ENCODE results near the gene FHIP1A.
A peak's percentile ranks its signal among the peaks of the same experiment; 100 is the strongest.

Gene FHIP1A

GRCh38 chr4:151408630-151409469 lies at the start of gene FHIP1A:
FHIP1A (plus strand) TSS chr4:151409176; CDS start chr4:151566260, 157,084 bp downstream.
- DNase-seq (ENCODE audit: low read depth): peak; percentile 46
- in situ Hi-C loops (cut with HindIII; ENCODE audit: low sequenced_read_pairs): no loop called here
- peak within 1 kb of the TSS; percentile 59 for H3K4me3 ChIP-seq (ENCODE audit: low read depth, low read length)
- TF ChIP-seq CTCF (IDR thresholded peaks at IDR 0.05; ENCODE audit: low read depth, low read length, missing control alignments): no peak

- no peak overlapping the region for H3K4me3 ChIP-seq (ENCODE audit: low read depth, low read length)
- no peak for DNase-seq (ENCODE audit: low read depth)
- in situ Hi-C loops (cut with HindIII; ENCODE audit: low sequenced_read_pairs): no loop called here
- no peak for TF ChIP-seq CTCF (IDR thresholded peaks at IDR 0.05; ENCODE audit: low read depth, low read length, missing control alignments)
These were observed 49.4 kb upstream of the FHIP1A start for GRCh38 chr4:151359576-151359975.

- H3K4me3 ChIP-seq (ENCODE audit: low read depth, low read length): no peak overlapping the region
- TF ChIP-seq CTCF (IDR thresholded peaks at IDR 0.05; ENCODE audit: low read depth, low read length, missing control alignments): no peak
- in situ Hi-C loops (cut with HindIII; ENCODE audit: low sequenced_read_pairs): no loop called here
- DNase-seq (ENCODE audit: low read depth): no peak
These were observed 47.9 kb upstream of the FHIP1A start for GRCh38 chr4:151361126-151361525.

GRCh38 chr4:151361966-151362365 lies 47.0 kb upstream of the FHIP1A start:
- DNase-seq (ENCODE audit: low read depth): no peak
- in situ Hi-C loops (cut with HindIII; ENCODE audit: low sequenced_read_pairs): no loop called here

GRCh38 chr4:151362404-151363164 lies 46.4 kb upstream of the FHIP1A start:
- in situ Hi-C loops (cut with HindIII; ENCODE audit: low sequenced_read_pairs): no loop called here
- peak; percentile 77 for DNase-seq (ENCODE audit: low read depth)
- no peak overlapping the region for H3K4me3 ChIP-seq (ENCODE audit: low read depth, low read length)
- peak; percentile 99 for TF ChIP-seq CTCF (IDR thresholded peaks at IDR 0.05; ENCODE audit: low read depth, low read length, missing control alignments)

More at GRCh38 chr4:151361966-151362365, 47.0 kb upstream of the FHIP1A start:
- no peak overlapping the region for H3K4me3 ChIP-seq (ENCODE audit: low read depth, low read length)
- no peak for TF ChIP-seq CTCF (IDR thresholded peaks at IDR 0.05; ENCODE audit: low read depth, low read length, missing control alignments)

- no peak for DNase-seq (ENCODE audit: low read depth)
- H3K4me3 ChIP-seq (ENCODE audit: low read depth, low read length): no peak overlapping the region
- in situ Hi-C loops (cut with HindIII; ENCODE audit: low sequenced_read_pairs): no loop called here
- no peak for TF ChIP-seq CTCF (IDR thresholded peaks at IDR 0.05; ENCODE audit: low read depth, low read length, missing control alignments)
These were observed 32.4 kb upstream of the FHIP1A start for GRCh38 chr4:151376540-151376939.

Measured in astrocyte of the cerebellum (primary cell).